Activated gamma-delta T cell treated with anti-CD3 and anti-CD28 coated beads, Interleukin-2, amount 50 U/mL, for 16 hours (primary cell): Measurements from ENCODE around the gene KCTD18.

ENCODE experiments used
- DNase-seq: peaks from one replicate; pipeline ENCODE4 v3.0.0-alpha.2; 2020; ENCODE audit warnings: low read depth

KCTD18 gene

DNA sequence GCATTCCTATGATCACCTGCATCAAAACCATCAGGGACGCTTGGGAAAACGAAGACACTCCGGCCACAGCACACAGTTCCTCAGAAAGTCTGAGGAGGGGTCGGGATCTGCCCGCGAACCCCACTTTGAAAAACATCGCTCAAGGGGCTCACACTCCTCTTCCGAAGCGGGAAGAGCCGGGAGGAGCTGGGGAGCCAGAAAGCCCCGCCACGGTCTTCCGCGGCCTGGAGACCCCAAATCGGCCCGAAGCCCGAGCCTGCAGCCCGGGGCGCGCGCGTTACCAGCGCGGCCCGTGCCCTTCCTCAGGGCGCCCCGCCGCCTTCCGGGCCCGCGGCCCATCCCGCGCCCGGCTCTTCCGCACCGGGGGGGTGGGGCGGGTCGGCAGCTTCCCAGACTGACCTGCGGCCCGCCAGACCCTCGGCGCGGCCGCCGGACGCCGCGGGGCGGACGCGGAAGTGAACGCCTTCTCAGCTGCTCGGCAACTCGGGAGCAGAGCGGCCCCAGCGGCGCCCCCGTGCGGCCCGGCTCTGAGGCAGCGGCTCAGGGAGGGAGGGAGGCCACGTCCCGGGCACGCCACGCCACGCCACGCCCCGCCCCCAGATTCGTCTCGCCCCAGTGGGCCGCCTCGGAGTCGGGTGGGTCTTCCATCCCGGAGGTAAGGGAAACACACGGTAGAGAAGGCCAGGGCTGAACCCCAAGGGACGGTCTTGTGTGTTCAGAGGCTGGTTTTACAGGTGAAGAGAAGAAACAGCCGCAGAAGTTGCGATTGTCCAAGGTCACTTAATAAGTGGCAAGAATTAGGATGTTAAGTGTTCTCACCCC, at the start of gene KCTD18:
Gene KCTD18 (minus strand): TSS at position 457 of the 822 bp plus-strand sequence. CDS start 3,052 bp downstream, outside the sequence.
- peak; percentile 92 for DNase-seq

DNA sequence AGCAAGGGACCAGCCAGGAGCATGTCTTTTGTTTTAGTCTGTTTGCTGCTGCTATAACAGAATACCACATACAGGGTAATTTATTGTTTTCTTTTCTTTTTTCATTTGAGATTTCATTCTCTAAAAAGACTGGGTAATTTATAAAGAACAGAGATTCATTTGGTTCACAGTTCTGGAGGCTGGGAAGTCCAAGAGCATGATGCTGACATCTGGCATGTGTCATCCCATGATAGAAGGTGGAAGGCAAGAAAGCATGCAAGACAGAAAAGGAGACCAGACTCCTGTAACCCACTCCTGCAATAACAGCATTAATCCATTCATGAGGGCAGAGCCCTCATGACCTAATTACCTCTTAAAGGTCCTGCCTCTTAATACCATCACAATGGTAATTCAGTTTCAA, 30.9 kb upstream of the KCTD18 start:
- no peak for DNase-seq

DNA sequence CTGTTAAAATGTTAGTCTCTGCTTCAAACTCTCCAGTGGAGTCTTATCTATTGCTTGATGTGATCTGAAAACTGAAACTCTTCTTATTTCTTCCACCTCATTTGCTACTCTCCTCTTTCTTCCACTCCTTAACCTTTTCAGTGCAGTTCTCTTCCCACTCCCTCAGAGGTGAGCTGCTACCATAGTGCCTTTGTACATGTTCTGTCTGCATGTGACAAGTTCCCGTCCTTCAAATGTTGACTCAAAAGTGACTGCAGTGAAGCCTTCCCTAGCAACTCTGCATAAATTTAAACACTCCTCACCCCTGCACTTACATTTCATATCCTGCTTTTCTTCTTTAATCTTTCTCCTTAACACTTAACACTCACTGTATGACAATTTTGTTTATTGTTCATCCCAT, 28.3 kb upstream of the KCTD18 start:
- DNase-seq: no peak

DNA sequence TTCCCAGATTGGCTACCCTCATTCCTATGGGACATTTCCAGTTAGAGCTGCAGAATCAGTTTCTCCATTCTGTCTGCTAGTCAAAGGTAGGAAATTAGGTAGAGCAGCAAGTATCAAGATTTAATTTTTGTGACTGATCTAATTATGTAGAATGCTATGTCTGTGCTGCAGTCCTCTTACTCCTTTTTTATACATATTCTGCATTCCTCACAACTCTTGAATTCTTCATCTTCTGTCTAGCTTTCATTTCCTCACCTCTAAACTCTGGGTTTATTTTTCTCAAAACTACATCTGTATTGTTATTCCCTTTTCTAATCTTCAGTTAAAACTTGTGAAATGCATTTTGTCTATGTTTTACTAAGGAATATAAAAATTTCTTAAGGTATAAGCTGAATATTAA, 24.7 kb upstream of the KCTD18 start:
- no peak for DNase-seq

DNA sequence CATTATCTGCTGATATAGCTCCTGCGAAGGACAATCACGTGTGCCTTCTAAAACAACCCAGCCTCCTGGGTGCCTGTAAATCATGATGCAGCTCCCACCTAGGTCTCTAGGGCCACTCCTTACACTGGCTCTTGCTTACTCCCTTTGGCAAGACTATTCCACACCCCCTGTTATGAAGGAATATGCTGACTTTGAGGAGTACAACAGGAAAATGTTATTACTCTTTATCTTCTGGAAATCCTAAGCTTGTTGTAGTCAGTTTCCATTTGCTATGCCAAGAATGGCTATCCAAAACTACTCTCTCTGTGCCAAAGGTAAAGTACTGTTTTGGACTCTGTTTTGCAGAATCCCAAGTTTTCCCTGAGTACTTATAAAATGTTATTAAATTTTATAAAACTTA, 23.9 kb upstream of the KCTD18 start:
- DNase-seq: no peak

DNA sequence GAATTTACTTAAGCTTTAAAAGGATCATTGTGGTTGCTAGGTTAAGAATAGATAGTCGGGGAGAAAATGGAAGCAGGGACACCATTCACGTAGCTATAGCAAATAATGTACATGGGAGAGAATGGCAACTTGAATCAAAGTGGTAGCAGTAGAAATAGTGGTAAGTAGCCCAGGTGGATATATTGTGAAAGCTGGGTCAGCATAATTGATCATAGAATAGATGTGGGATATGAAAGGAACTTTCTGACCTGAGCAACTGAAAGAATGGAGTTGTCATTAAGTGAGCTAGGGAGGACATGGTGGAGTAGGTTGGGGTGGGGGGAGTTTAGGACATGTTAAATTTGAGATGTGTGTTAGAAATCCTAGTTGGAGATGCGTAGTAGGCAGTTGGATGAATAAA, 18.4 kb upstream of the KCTD18 start:
- DNase-seq: no peak

DNA sequence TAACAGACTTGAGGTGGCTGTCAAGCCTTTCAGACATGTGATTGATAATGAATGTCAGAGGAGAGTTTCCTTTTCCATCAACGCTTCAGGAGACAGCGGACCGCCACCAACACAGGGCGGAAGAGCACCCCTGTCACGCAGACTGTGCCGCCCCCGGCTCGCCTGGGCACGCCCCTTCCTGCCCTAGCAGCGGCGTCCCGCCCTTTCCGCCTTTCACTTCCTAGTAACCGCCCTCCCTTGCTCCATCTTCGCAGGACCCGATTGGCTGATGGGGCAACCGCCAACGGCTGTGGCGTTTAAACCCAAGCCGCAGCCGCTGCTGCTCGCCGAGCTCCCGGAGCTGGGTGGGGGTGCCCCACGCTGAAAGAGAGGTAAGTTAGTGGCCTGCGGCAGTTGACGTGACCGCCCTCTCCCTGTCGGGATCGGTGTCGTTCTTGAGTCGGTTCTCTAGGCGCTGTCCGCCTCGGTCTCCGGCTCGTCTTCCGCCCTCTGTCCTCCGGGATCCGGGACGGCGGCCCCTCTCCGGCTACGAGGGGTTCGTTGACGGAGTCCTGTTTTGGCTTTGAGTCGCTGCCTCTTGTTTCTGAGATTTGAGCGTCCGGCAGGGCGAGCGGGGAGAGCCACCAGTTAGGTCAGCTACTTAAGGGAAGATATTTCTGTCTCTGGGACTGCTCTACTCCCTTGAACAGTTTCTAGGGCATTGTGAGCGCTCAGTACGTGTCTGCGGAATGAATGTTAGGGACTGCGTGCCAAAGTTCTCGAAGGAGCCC, 16.2 kb upstream of the KCTD18 start, which contains the start of gene SGO2:
Gene SGO2 (plus strand): TSS at position 326 of the 770 bp plus-strand sequence. CDS start 6,769 bp downstream, outside the sequence.
- peak; percentile 94 for DNase-seq

DNA sequence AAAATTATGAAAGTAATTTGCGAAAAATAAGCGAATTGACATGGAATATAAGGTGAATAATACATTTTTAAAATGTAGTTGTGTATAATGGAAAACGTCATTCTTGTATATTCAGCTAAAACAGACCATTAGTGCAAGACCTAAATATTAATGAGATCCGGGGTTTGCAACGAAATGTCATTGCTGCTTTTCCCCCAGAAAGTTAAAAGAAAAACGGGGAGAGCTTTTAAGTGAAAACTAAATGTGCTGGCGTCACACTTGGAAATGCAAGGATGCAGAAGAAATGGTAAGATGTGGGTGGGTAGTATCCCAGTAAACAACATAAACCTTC, 15.6 kb upstream of the KCTD18 start:
- DNase-seq: no peak

DNA sequence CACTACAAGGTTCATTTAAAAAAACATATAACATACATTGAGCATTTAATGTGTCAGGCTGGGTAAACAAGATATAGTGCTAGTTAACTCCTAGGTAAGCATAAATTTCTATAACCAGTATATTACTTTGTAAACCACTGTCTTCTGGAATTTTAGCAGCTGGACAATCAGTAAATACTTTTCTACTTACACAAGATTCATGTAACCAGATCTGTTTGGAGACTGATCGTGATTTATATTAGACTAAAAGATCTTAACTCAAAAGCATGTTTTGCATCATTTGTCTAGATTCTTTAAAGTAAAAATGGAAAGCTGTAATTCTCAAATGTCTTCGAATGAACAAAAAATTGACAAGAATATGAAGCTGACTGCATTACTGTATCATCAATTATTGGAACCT, 15.2 kb upstream of the KCTD18 start:
- DNase-seq: no peak

DNA sequence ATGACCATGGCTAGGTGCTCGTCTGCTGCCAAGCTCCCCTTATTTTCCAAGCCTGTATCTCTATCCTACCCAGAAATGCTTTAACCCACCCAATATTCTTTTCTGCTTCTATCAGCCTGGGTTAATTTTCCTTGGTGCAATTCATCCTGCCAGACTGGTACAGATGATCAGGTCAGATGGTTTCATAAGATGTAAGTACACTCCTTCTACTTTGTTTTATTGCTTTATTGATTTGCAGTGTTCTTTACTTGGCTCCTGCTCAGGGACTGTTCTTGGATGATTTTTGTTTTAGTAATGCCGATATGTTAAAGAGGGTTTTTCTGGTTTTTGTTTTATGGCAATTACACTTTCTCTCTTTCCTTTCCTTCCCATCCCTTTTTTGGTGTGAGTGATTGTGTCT, 13.7 kb upstream of the KCTD18 start:
- no peak for DNase-seq

DNA sequence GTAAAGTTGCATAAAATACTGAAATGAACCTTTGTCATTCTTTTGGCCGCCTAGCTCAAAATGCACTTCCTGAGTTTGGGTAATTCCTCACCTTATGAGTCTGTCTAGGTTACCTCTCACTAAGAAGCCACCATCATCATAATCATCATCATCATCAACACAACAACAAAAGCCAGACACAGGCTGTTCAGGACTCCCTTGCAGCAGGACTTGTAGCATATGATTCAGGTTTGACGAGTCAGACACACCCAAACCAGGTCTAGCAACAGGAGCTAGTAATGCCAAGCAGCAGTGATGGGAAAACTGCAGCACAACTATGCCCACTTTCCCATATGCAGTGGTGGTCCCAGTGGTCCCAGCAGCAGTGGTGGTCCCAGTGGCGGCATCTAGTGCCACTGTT, 13.3 kb upstream of the KCTD18 start:
- DNase-seq: no peak

DNA sequence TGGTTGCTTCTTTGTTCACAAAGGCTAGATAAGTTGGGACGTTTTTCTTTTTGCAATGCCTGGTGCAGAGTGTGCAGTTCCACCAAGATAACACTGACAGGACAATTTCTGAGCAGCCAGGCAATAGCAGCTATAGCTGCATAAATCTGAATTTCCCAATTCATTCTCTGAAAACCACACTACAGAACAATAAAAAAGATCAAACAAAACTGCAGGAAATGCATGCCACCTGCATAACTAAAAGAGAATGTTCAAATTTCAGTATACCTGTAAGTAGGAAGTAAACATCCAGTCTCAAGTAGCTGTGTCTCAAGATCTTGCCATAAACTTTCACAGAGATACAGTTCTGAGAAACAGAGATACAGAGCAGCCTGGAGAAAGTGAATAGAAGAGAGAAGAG, 5.3 kb upstream of the KCTD18 start:
- no peak for DNase-seq

DNA sequence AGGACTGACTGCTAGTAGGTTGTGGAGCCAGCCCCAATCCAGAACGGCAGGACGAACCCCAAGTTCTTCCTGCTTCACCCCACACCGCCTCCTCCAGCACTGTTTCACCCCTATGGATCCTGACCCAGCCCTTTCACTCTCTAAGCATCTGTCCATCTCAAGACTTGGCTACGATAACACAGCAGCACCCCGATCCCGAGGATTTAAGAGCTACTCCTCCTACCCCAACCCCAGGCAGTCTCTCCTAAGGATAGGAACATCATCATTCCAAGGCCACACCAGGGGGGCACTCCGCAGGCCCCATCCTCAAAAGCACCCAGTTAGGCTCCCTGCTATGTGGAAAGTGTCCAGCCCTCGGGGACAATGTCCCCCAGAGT, 645 bp downstream of the KCTD18 start:
- DNase-seq: no peak

DNA sequence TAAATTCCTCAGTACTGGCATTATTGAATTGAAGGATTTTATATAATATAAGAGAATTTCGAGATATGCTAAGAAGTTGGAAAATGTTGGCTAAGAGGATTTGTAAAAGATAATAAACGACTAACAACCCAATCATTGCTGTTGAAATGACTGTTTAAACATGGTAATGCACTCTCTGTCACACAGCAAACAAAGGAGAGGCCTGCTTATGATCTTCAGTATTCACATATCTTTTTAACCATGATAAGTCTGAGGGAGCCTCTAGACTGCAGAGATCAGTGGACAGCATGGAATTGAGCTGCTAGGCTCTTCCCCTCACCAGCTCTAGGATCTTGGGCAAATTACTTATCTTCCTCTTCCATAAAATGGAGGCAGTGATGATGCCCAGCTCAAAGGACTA, 2.7 kb downstream of the KCTD18 start:
- DNase-seq: no peak

DNA sequence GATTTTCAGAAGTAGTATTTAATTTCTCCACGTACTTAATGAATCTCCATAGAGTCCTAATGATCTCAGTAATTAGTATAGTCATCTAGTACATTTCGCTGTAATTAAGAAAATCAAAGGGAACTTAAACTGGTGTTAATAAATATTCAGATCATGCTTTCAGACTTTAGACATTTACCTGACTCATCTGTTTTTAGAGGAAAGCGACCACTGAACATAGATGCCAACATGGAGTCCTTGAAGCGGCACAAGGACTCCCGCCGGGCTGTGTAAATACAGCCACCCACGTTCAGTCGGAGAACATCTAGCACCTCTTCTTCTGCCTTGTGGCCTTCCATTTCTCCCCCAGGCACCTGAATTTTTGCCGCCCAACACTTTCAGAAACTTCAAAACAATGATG, 3.2 kb downstream of the KCTD18 start:
- no peak for DNase-seq

DNA sequence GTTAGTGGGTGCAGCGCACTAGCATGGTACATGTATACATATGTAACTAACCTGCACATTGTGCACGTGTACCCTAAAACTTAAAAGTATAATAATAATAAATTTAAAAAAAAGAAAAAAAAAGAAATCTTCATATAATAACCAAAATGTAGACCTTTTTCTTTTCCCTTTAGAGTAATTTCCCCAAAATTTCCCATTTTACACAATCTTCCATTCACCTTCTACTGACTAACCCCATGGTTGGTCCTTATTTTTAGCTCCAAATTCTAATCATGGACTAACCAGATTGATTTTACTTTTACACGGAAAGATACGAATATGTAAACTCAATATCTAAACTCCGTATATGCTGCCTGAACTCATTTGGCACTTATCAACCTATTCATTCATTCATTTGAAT, 7.7 kb downstream of the KCTD18 start:
- no peak for DNase-seq

DNA sequence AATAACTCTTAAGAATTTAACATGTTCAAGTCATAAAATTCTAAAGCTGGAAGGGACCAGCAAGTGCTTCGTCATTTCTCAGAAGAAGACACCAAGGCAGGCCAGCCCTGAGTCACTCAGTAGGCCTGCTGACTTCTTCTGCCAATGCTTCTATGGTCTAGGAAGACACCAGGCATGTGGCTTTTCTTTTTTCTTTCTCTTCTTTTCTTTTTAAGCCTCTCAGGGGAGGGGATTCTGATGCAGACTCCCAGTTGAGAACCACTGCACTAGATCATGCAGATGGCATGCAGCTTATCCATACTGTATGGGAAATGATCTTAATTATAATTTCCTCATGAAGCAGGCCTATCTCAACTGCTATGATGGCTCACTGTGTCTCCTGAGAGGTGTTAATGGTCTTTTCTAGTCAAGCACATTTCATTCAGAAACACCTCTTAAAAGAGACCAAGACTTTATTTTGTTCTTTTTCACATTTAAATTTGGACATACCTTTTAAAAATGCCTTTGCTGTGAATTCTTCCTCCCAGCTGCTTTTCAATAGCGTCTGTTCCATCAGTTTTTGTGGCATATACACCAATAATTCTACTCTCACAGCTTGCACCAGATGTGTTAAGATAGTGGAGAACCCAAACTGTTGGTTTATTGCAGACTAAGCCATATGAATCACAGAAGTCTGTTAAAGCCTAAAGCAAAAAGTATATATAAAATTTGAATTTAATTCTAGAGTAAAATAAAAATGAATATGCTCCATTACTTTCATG, 11.3 kb downstream of the KCTD18 start:
- DNase-seq: no peak

DNA sequence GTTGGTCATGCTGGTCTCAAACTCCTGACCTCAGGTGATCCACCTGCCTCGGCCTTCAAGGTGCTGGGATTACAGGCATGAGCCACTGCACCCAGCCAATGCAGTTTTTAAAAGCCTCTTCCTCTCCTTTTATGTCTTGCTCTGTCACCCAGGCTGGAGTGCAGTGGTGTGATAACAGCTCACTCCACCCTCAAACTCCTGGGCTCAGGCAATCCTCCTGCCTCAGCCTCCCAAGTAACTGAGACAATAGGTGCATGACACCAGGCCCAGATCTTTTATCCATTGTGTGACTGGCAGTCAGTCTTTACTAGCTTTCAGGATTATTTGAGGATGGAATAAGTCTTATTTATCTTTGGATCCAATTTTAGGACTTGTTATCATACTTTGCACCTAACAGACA, 13.2 kb downstream of the KCTD18 start:
- DNase-seq: no peak

DNA sequence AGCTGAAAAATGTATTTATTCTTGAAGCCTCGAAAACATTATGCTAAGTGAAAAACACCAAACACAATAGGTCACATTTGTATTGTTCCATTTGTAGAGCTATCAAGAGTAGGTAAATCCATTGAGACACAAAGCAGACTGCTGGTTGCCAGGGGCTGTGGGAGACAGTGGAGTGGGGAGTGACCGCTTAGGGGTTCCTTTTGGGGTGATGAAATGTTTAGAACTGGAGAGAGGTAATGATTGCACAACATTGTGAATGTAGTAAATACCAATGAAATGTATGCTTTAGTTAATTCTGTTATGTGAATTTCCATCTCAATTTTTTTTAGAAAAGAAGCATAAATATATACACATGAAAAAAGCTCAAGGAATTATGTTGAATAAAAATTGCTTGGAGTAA, 15.8 kb downstream of the KCTD18 start:
- DNase-seq: no peak

DNA sequence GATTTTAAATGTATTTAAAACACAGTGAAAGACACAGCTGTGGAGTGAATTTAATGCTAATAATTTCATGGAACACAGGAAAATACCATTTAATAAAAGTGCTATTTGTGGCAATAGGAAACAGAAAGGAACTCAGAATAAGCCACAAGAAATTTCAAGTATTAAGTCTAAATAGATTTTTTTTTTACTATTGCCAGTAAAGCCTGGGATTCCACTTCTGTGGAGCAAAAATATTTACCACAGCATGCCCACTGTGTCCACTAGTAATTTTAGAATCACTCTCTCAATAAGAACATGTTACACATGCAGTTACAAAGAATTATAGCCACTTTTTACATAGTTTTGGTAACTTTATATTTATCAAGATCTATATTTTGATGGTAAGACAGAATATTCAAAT, 17.2 kb downstream of the KCTD18 start:
- no peak for DNase-seq

DNA sequence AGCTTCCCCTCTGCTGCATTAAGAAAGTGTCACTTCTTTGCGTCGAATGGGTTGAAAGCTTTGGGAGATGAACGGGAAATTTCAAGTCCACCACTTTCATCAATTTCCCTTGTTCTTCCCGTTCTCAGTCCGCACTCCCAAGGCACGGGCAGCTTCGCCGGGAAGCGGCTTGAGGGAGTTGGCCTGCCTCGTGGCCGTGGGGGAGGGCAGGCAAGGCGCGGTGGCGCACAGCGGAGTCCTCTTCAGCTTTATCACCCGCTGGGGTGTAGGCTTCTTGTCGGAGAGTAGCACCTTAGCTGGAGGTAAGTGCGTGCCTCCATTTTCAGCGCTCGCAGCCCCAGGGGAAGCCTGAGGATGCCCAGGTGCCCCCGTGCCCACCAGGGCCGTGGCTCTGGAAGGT, 19.9 kb downstream of the KCTD18 start:
- DNase-seq: no peak

DNA sequence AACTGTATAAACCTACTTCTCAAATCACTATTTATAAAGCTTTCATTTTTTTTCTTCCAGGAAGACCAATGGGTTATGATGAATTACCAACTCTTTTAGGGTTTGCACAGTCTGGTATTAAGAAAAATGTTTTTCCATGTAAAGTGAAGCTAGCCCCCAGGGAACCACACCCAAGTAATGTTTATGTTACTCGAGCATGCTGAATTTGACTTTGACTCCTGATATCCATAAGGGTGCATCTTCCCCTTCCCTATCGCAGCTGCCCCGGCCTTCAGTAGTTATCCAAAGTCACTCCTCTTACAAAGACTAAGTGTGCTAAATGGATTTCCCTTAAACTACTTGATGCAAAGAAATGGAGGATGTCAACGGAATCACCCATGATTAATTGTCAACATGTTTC, 21.7 kb downstream of the KCTD18 start:
- no peak for DNase-seq

DNA sequence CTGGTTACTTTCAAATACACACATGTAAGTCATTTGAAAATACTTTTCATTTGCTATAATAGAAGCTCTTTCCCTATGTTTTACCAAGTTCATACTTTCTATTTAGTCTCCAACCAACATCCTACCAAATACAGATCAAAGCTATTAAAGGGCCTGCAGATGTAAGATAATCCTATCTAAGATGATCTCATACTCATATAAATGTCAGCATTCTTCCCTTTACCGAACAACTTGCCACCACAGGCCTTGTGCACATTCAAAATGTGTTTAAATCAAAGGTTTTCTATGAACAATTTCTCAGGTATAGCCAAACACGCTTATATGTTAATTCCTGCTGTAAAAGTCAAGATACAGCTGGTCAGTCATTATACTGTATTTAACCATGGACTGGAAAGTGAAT, 23.3 kb downstream of the KCTD18 start:
- DNase-seq: no peak
